H54 (cell line): ENCODE measurements around the gene NXPH3.
"Not testable (repeated sequence)": the region's sequence is repeated elsewhere in the genome, so short reads cannot be mapped to it uniquely, and the experiment has no call there.

Source experiments
- DNase-seq: peaks from one replicate; pipeline ENCODE4 v3.0.0; 2011; ENCODE audit warnings: low spot score, mixed read lengths; ENCODE audit not compliant: insufficient read length
- FAIRE-seq: peaks from 3 replicates; lab custom pipeline; 2011; peaks lifted over from hg19 to GRCh38; lab: Jason Lieb, UNC
- POLR2A ChIP-seq: IDR thresholded peaks from 2 replicates; pipeline ENCODE4 v1.6.1; 2011; ENCODE audit warnings: low read depth, mild to moderate bottlenecking, low read length

Gene NXPH3

DNA sequence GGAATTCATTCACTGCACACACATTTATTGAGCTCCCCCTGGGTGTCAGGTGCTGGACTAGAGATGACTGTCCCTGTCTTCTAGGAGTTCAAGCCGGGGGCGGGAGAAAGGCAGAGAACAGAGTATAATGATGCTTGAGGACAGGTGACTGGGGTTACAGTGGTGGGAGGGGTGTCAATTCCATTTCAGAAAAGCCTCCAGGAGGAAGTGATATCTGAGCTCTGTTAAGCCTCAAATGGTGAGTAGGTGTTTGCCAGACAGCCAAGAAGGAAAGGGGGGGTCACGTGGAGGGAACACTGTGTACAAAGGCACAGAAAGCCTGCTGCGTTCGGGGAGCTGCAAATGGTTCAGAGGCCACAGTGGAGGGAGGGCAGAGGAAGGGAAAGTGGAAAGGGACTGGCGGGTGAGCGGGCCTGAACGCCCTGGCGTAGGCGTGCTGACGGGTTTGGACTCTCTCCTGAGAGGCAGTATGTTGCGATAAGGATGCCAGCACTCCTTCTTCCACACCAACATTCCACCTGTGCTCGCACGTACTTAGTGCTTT lies 9.7 kb upstream of the NXPH3 start:
- DNase-seq (no peak), FAIRE-seq (no peak)
- TF ChIP-seq POLR2A: no peak

DNA sequence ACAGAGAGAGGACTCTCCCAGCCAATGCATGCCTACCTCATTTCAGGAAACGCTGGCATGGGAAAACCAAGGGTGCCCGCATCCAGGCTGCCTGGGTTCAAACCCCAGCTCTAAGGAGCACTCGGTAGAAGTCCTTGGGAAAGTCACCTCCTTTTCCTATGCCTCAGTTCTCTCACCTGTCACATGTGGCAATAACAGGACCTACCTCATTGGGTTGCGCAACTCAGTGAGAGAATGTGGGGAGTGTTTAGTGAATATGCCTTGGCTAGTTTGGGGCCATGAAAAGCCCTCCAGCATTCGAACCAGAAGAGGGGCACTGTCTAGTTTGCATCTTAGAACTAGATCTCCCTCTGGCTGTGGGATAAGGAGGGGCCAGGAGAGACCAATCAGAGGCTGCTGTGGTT lies 9.0 kb upstream of the NXPH3 start:
- TF ChIP-seq POLR2A: no peak
- FAIRE-seq (no peak), DNase-seq (no peak)

DNA sequence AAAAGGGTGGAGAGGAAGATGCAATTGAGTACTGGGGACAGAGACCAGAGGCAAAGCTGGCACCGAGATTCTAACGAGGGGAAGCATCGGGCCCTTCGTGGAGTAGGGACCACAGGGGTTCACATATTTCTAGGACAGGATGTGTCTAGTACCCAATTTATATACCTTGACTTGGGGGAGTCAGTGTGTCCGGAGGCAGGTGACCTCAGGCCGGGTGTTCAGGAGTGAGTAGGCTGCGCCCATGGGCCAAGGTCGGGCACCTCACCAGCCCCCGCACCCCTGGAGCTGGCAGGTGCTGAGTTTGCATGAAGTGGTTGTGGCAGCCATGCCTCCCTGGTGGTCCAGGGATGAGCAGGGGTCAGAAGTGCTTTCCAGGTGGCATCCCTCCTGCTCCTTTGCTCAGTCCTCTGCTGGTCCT lies 8.6 kb upstream of the NXPH3 start:
- FAIRE-seq (no peak), DNase-seq (no peak)
- TF ChIP-seq POLR2A: no peak

DNA sequence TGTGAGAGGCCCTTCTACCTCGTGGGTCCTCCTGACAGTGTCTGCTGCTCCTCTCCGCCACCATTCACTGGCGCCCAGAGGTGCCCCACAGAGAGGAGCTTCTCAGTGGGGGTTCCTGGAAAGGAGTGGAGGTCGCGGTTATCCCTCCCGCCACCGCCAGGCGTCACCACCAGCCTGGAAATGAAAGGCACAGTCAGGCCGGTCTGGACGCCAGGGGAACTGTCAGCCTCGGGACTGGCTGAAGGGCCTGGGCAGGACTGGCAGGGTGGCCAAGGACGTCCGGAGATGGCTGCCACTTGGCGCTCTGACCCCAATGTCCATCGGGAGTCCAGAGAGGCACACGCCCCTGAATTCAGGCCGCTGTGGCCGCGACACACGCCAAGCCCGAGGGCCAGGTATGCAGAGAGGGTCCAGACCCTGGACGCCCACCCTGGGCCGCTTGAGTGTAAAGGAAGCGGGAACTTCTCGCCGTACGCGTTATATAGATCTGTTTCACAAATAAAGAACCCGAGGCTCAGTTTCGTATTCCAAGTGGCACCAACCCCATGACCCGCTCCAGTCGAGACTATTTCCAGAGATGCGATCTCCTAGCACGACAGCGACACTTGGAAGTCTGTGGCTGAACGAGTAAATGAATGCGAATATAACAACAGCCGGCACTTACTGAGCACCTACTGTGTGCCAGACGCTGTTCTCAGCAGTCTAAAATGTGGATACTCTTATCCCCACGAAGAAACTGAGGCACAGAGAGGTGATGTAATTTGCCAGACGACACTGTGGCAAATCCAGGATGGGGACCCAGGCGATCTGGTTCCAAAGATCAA lies 7.6 kb upstream of the NXPH3 start:
- DNase-seq (peak; percentile 85), FAIRE-seq (peak; percentile 45)
- TF ChIP-seq POLR2A: no peak

DNA sequence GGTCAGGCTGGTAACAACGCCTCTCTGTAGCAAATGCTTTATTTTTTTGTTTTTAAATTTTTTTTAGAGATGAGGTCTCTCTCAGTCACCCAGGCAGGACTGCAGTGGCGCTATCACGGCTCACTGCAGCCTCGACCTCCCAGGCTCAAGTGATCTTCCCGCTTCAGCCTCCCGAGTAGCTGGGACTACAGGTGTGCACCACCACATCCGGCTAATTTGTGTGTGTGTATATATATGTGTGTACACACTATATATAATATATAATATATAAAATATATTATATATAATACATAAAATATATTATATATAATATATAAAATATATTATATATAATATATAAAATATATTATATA lies 7.0 kb upstream of the NXPH3 start:
- FAIRE-seq, DNase-seq: not testable (repeated sequence)

DNA sequence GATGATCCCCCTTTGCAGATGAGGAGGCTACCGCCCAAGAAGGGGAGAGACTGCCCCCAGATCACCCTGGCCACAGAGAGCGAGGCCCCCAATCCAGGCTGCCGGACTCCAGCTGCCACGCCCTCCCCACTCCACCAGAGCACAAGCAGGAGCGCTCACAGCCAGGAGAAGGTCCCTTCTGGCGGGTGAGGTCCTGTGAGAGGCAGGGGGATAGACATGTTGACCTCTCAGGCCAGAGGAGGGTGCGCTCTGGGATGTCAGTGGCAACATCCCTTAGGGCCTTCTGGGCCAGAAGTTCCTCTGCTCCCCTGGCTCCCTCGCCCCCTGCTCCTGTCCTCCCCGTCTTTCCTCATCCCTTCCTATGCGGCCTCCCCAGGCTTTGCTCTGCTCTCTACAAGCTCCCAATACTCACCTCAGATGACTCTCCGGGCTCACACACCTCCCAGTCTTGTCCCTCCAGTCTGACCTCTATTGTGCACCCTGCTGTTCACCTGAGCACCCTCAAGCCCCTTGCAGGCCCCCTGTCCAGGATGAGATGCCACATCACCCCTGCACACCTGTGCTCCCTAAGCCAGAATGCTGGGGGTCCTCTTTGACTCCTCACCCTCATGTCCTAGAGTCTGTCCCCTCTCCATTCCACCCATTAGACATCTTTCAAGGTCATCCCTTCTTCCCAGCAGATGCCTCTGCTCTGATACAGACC lies 5.0 kb upstream of the NXPH3 start:
- no peak for TF ChIP-seq POLR2A
- FAIRE-seq (no peak), DNase-seq (no peak)

DNA sequence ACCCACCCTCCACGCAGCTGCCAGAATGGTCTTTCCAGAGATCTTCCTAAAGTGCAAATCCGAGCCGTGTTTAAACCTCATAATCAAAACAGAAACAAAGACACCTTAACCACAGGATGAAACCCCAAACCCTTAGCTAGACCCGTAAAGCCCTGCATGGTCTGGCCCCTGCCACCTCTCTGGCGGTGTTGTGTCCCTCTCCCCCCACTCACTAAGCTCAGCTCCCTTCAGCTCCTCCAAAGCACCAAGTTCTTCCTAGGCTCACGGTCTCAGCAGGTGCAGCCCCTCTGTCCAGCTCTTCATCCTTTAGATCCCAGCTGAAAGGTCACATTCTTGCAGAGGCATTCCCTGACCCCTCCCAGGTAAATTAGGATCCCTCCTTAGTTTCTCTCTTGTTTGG lies 4.4 kb upstream of the NXPH3 start:
- no peak for TF ChIP-seq POLR2A
- no peak for FAIRE-seq
- DNase-seq: no peak

DNA sequence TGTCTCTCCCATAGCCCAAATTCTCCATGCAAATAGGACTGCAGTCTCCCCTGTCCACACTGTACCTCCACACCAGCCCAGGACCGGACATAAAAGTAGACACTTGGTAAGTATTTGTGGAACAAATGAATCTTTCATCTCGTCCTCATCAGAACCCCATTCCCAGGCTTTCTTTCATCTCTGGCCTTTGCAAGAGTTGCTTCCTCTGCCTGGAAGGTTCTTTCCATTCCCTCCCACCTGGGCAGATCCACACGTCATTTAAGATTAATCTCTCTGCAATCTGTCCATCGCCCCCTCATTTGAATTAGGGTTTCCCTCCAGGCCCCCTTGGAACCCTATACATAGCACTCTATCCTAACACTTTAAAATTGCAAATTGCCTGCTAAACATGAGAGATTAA lies 3.9 kb upstream of the NXPH3 start:
- no peak for FAIRE-seq
- no peak for DNase-seq
- no peak for TF ChIP-seq POLR2A

DNA sequence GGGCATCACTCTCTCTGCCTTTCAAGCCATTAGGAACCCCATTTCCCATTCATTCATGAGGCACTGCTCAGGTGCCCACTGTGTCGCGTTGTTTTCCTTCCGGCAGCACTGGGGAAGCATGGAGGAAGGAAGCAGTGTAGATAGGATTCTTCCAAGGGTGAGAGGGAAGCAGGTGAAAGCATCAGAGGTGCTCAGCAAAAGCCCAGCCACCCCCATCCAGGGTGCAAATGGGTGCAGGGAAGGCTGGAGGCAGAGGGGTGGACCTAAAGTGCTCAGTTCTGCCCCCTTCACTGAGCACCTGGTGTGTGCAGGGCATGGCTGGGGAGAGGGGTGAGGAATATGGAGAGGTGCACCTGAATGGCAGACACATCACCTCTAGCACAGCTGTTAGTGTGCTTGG lies 3.4 kb upstream of the NXPH3 start:
- FAIRE-seq: no peak
- TF ChIP-seq POLR2A: no peak
- DNase-seq: no peak

DNA sequence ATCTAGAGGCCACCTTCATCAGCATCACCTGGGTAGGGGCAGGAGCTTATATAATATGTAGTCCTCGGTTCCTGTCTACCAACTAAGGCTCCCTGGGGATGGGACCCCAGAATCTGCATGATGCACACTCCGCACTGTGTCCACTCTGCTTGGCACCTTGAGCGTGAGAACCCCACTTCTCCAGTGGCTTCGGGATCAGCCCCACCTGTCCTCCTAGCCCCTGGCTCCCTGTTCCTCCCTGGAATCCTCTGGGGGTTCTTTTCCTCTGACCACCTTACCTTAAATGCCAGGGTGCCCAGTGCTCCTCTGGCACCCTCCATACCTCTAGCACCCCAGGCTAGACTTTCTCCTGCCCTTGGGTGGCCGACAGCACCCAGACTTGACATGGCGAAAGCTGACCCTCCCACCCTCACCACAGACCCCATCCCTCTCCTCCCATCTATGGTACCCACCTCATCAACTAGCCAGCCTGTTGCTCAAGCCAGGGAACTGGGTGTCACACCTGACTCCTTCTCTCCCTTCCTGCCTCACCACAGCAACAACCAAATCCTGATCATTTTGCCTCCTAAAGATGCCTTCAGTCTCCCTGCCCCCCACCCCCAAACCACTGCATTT lies 2.8 kb upstream of the NXPH3 start:
- DNase-seq (no peak), FAIRE-seq (no peak)

DNA sequence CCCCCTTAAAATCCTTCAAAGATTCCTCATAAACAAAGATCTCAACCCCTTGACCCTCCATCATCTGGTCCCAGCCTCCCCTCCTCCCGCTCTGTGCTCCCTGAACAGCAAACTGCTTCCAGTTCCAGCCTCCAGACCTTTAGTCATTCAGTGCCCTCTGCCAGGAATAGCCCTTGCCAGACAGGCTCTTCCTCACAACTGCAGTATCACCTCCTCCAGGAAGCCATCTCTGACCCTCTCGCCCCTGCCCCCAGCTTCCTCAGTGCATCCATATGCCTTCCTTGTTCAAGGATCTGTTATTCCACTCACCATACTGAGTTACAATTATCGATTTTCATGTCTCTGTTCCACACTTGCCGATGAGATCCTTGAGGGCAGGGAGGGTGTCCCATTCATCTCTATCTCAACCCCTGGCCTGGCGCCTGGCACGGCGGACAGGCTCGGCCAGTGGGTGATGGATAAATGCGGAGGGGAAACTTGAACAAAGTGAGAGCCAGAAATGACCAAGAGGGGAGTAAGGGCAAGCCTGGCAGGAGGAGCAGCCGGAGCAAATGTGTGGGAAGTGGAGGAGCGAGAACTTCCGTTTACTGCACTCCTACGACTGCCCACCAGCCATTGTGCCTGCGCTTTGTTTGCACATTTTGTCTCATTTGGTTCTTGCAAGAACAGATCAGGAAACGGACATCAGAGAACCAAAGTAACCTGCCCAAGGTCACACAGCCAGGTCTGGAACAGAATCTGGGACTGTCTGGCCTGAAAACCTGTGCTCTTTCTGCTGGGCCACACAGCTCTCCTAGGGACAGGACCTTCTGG lies 2.0 kb upstream of the NXPH3 start:
- no peak for TF ChIP-seq POLR2A
- FAIRE-seq (no peak), DNase-seq (no peak)

More for the DNA sequence above, 2.8 kb upstream of the NXPH3 start:
- no peak for TF ChIP-seq POLR2A

DNA sequence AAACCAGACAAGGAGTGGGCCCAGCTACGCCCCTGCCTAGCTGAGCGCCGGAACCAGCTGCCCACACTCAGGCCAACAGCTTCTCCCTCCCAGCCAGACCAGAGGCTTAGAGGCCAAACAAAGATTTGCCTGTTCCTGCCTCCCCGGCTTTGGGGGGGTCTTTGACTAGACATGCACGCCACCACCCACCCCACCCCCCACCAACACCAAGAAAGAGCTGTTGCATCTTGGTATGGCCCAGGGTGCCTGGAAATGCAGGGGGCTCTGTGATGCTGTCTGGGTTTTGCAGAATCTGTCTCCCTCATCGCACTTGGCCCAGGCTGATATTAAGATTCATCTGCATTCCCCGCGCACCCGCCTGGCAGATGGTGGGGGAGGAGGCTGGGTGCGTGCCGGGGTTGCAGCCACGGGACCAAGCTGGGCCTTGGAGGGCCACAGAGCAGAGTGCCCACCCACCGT lies 1.3 kb upstream of the NXPH3 start:
- no peak for FAIRE-seq
- DNase-seq: no peak
- no peak for TF ChIP-seq POLR2A

DNA sequence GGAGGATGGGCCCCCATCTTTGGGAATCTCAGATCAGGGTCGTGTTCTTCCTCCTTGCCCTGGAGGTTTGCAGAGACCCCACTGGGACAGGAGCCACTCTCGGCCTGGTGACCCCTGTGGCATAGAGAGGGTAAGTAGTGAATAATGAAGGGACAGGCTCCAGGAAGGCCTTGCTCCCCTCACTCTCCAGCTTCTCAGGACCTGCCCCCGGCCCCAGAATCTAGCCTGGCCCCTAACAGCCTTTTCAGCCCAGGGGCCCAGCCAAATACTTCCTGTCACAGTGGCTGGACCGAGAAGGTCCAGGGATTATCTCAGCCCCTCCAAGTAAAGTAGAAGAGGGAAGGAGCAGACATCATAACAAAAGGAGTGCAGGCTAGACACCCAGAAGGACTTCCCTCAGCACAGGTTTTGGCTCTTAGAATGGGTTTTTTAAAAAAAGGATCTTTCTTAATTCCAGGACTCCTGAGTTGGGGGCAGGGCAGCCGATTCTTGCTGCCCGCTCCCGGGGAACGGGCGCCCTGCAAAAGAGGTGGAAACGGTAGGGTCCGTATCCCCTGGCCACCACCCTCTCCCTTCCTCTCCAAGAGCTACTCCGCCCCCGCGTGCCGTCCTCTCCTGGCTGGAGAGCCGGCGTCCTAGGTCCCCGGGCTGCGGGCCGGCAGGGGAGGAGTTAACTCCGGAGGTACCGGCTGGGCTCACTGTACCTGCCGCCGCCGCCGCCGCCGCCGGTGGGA lies 559 bp upstream of the NXPH3 start:
- TF ChIP-seq POLR2A: no peak
- no peak for DNase-seq

More for the DNA sequence above, 559 bp upstream of the NXPH3 start:
- no peak for FAIRE-seq
